Stimulated activated naive CD8-positive, alpha-beta T cell treated with anti-CD3 and anti-CD28 coated beads, Interleukin-15, amount 100 ng/mL, for 72 hours (primary cell): ENCODE data around the gene INPPL1.

ENCODE experiments used
- ATAC-seq: fragments of 150-1000 bp; cut with Tn5 transposase; 2 replicates; pipeline ENCODE4 v1.10.0; 2021; ENCODE audit warnings: mild to moderate bottlenecking, moderate library complexity
- DNase-seq, 2 donors: peaks; one replicate each; pipeline ENCODE4 v3.0.0; 2021 to 2022
- H3K27ac Mint-ChIP-seq, 2 donors: one replicate each; pipeline ENCODE4 v1.8.0; 2022; ENCODE audit warnings: mild to moderate bottlenecking in 2 of 2, mixed read lengths in 2 of 2, moderate library complexity in 2 of 2
- H3K27me3 Mint-ChIP-seq: one replicate; pipeline ENCODE4 v1.8.0; 2022; ENCODE audit warnings: mixed read lengths
- H3K4me1 Mint-ChIP-seq: one replicate; pipeline ENCODE4 v1.8.0; 2022; ENCODE audit warnings: mild to moderate bottlenecking, mixed read lengths
- H3K4me3 Mint-ChIP-seq, 2 donors: one replicate each; pipeline ENCODE4 v1.8.0; 2022; ENCODE audit warnings: mild to moderate bottlenecking in 2 of 2, mixed read lengths in 2 of 2, moderate library complexity in 1 of 2
- H3K9me3 Mint-ChIP-seq, 2 donors: one replicate each; pipeline ENCODE4 v1.8.0; 2022; ENCODE audit warnings: mixed read lengths in 2 of 2

INPPL1 gene

GRCh38 chr11:72234514-72234830 is 9.9 kb downstream of the INPPL1 start:
- Mint-ChIP-seq H3K27me3 (peaks cover 9% of the 10 kb centered on the region), H3K4me1 (peaks cover 18% of the 10 kb centered on the region), H3K9me3 (no peaks in the 10 kb centered on the region), H3K4me3 (no peak overlapping the region), H3K27ac (peak overlapping the region in 1 of 2 donors; percentile 5)
- DNase-seq: peak in 1 of 2 donors; percentile 2
- no peak for ATAC-seq

- H3K4me1 Mint-ChIP-seq: peaks cover 19% of the 10 kb centered on the region
- no peak for ATAC-seq
- H3K4me3 Mint-ChIP-seq: no peak overlapping the region
- H3K27me3 Mint-ChIP-seq: peaks cover 12% of the 10 kb centered on the region
- DNase-seq: peak in 1 of 2 donors; percentile 4
- peak overlapping the region in 1 of 2 donors; percentile 5 for H3K27ac Mint-ChIP-seq
- no peaks in the 10 kb centered on the region for H3K9me3 Mint-ChIP-seq
Measured at GRCh38 chr11:72234920-72235319, 10.4 kb downstream of the INPPL1 start.

GRCh38 chr11:72235351-72236057 is 10.9 kb downstream of the INPPL1 start:
- H3K4me3 Mint-ChIP-seq: no peak overlapping the region
- peaks cover 18% of the 10 kb centered on the region for H3K27me3 Mint-ChIP-seq
- DNase-seq (no peak), ATAC-seq (no peak)
- peaks cover 24% of the 10 kb centered on the region for H3K4me1 Mint-ChIP-seq
- no peaks in the 10 kb centered on the region for H3K9me3 Mint-ChIP-seq
- no peak overlapping the region for H3K27ac Mint-ChIP-seq

- peaks cover 31% of the 10 kb centered on the region for H3K4me1 Mint-ChIP-seq
Measured at GRCh38 chr11:72236083-72236697, 11.6 kb downstream of the INPPL1 start.

GRCh38 chr11:72236774-72237111 is 12.2 kb downstream of the INPPL1 start:
- peaks cover 30% of the 10 kb centered on the region for H3K27me3 Mint-ChIP-seq
- H3K4me3 Mint-ChIP-seq: no peak overlapping the region
- DNase-seq (no peak), ATAC-seq (no peak)
- H3K9me3 Mint-ChIP-seq: no peaks in the 10 kb centered on the region
- peaks cover 31% of the 10 kb centered on the region for H3K4me1 Mint-ChIP-seq
- H3K27ac Mint-ChIP-seq: no peak overlapping the region

More at GRCh38 chr11:72236083-72236697, 11.6 kb downstream of the INPPL1 start:
- Mint-ChIP-seq H3K4me3 (no peak overlapping the region), H3K27me3 (peaks cover 25% of the 10 kb centered on the region), H3K9me3 (no peaks in the 10 kb centered on the region), H3K27ac (no peak overlapping the region)
- no peak for ATAC-seq
- peak in 1 of 2 donors; percentile 6 for DNase-seq

- Mint-ChIP-seq H3K27me3 (peaks cover 36% of the 10 kb centered on the region), H3K9me3 (no peaks in the 10 kb centered on the region), H3K4me1 (peaks cover 31% of the 10 kb centered on the region), H3K4me3 (no peak overlapping the region), H3K27ac (peak overlapping the region in 1 of 2 donors; percentile 16)
- no peak for ATAC-seq
- no peak for DNase-seq
Measured at GRCh38 chr11:72237112-72237931, 12.8 kb downstream of the INPPL1 start.

- peaks cover 32% of the 10 kb centered on the region for H3K4me1 Mint-ChIP-seq
- ATAC-seq (peak; percentile 53), DNase-seq (peak; percentile 50 to 58)
- H3K9me3 Mint-ChIP-seq: no peaks in the 10 kb centered on the region
- H3K27me3 Mint-ChIP-seq: peaks cover 43% of the 10 kb centered on the region
- no peak overlapping the region for H3K27ac Mint-ChIP-seq
- no peak overlapping the region for H3K4me3 Mint-ChIP-seq
Measured at GRCh38 chr11:72238040-72238450, 13.5 kb downstream of the INPPL1 start.

- Mint-ChIP-seq H3K27ac (no peak overlapping the region), H3K4me1 (peaks cover 38% of the 10 kb centered on the region), H3K27me3 (peaks cover 50% of the 10 kb centered on the region), H3K4me3 (no peak overlapping the region), H3K9me3 (no peaks in the 10 kb centered on the region)
- ATAC-seq: no peak
- DNase-seq: no peak
Measured at GRCh38 chr11:72238492-72239312, 14.1 kb downstream of the INPPL1 start.

- no peaks in the 10 kb centered on the region for H3K9me3 Mint-ChIP-seq
- DNase-seq (no peak), ATAC-seq (peak; percentile 7)
- H3K4me1 Mint-ChIP-seq: peaks cover 32% of the 10 kb centered on the region
- H3K27ac Mint-ChIP-seq: no peak overlapping the region
- H3K4me3 Mint-ChIP-seq: peak overlapping the region; percentile 44 to 76
- H3K27me3 Mint-ChIP-seq: peaks cover 51% of the 10 kb centered on the region
Measured at GRCh38 chr11:72239313-72239848, 14.8 kb downstream of the INPPL1 start.

GRCh38 chr11:72239849-72240460 is 15.4 kb downstream of the INPPL1 start:
- peaks cover 51% of the 10 kb centered on the region for H3K27me3 Mint-ChIP-seq
- H3K4me3 Mint-ChIP-seq: peak overlapping the region; percentile 68 to 70
- no peaks in the 10 kb centered on the region for H3K9me3 Mint-ChIP-seq
- ATAC-seq (peak; percentile 33), DNase-seq (no peak)
- H3K4me1 Mint-ChIP-seq: peaks cover 35% of the 10 kb centered on the region
- H3K27ac Mint-ChIP-seq: no peak overlapping the region

- peak overlapping the region in 1 of 2 donors; percentile 84 for H3K27ac Mint-ChIP-seq
- peaks cover 51% of the 10 kb centered on the region for H3K27me3 Mint-ChIP-seq
- peaks cover 36% of the 10 kb centered on the region for H3K4me1 Mint-ChIP-seq
- peak overlapping the region; percentile 68 to 70 for H3K4me3 Mint-ChIP-seq
- no peaks in the 10 kb centered on the region for H3K9me3 Mint-ChIP-seq
- ATAC-seq (peak; percentile 35), DNase-seq (peak in 1 of 2 donors; percentile 34)
Measured at GRCh38 chr11:72240461-72241290, 16.1 kb downstream of the INPPL1 start.

- Mint-ChIP-seq H3K27me3 (peaks cover 51% of the 10 kb centered on the region), H3K4me1 (peaks cover 36% of the 10 kb centered on the region), H3K9me3 (no peaks in the 10 kb centered on the region), H3K4me3 (peak overlapping the region in 1 of 2 donors; percentile 70), H3K27ac (peak overlapping the region in 1 of 2 donors; percentile 22)
- DNase-seq (no peak), ATAC-seq (no peak)
Measured at GRCh38 chr11:72241291-72241781, 16.8 kb downstream of the INPPL1 start.

- Mint-ChIP-seq H3K9me3 (no peaks in the 10 kb centered on the region), H3K27ac (no peak overlapping the region), H3K27me3 (peaks cover 51% of the 10 kb centered on the region), H3K4me1 (peaks cover 36% of the 10 kb centered on the region), H3K4me3 (no peak overlapping the region)
- ATAC-seq: no peak
- DNase-seq: no peak
Measured at GRCh38 chr11:72242141-72242540, 17.6 kb downstream of the INPPL1 start.
